ENCODE results near the gene TMEM132D.

TMEM132D gene

GRCh38 chr12:129025055-129025454 is 878.8 kb downstream of the TMEM132D start:
- DNase-seq = no peak

Measured in NCI-H446 treated with DMSO at 0.1 percent for 48 hours (cell line).